GM23248 (cell line): ENCODE results near the gene CCNC. TPM values are rescaled to one million over a fixed set of nuclear protein-coding genes. Genes with fewer than 3 reads are reported as not detected.

Source experiments
- DNase-seq: peaks from one replicate; pipeline ENCODE4 v3.0.0-alpha.2; 2015
- H2AFZ ChIP-seq: fragments of 200-600 bp; sonication (generic); 2 replicates; pipeline ENCODE4 v1.6.1; 2016; ENCODE audit warnings: antibody characterized with exemption
- H3F3A ChIP-seq: fragments of 200-600 bp; sonication (generic); 2 replicates; pipeline ENCODE4 v1.6.1; 2016; ENCODE audit warnings: mild to moderate bottlenecking, antibody characterized with exemption, mixed run types; ENCODE audit not compliant: insufficient read depth
- H3K27ac ChIP-seq: fragments of 200-600 bp; sonication (generic); 2 replicates; pipeline ENCODE4 v1.5.1; 2016; ENCODE audit warnings: mild to moderate bottlenecking
- H3K27me3 ChIP-seq: fragments of 200-600 bp; sonication (generic); replicated peaks from 2 replicates; pipeline ENCODE4 v1.6.1; 2016; ENCODE audit warnings: mild to moderate bottlenecking; ENCODE audit not compliant: insufficient read depth
- H3K36me3 ChIP-seq: fragments of 200-600 bp; sonication (generic); 2 replicates; pipeline ENCODE4 v1.6.1; 2016; ENCODE audit warnings: low read depth, mild to moderate bottlenecking
- H3K4me1 ChIP-seq: fragments of 200-600 bp; sonication (generic); 2 replicates; pipeline ENCODE4 v1.6.1; 2016; ENCODE audit warnings: mild to moderate bottlenecking; ENCODE audit not compliant: insufficient read depth
- H3K4me2 ChIP-seq: fragments of 200-600 bp; sonication (generic); one replicate; pipeline ENCODE4 v1.6.1; 2016; ENCODE audit warnings: mild to moderate bottlenecking; ENCODE audit not compliant: unreplicated experiment
- H3K4me3 ChIP-seq: fragments of 200-600 bp; sonication (generic); 2 replicates; pipeline ENCODE4 v1.5.1; 2016; ENCODE audit warnings: mild to moderate bottlenecking
- H3K79me2 ChIP-seq: fragments of 200-600 bp; sonication (generic); 2 replicates; pipeline ENCODE4 v1.6.1; 2016; ENCODE audit warnings: mild to moderate bottlenecking; ENCODE audit not compliant: insufficient read depth
- H3K9ac ChIP-seq: fragments of 200-600 bp; sonication (generic); 2 replicates; pipeline ENCODE4 v1.6.1; 2016; ENCODE audit warnings: mild to moderate bottlenecking
- H3K9me2 ChIP-seq: fragments of 200-600 bp; sonication (generic); 2 replicates; pipeline ENCODE4 v1.6.1; 2016; ENCODE audit warnings: mixed run types, mild to moderate bottlenecking, moderate library complexity; ENCODE audit not compliant: insufficient read depth
- H3K9me3 ChIP-seq: fragments of 200-600 bp; sonication (generic); one replicate; pipeline ENCODE4 v1.6.1; 2017; ENCODE audit warnings: low read depth
- H4K20me1 ChIP-seq: fragments of 200-600 bp; sonication (generic); 2 replicates; pipeline ENCODE4 v1.6.0; 2016; ENCODE audit not compliant: insufficient read depth
- EZH2 ChIP-seq: fragments of 200-600 bp; sonication (generic); IDR thresholded peaks from 2 replicates; pipeline ENCODE4 v1.6.1; 2018; ENCODE audit warnings: antibody characterized with exemption, mild to moderate bottlenecking; ENCODE audit not compliant: insufficient read depth, poor library complexity, severe bottlenecking
- EZH2phosphoT487 ChIP-seq: fragments of 200-600 bp; sonication (generic); IDR thresholded peaks from 2 replicates; pipeline ENCODE4 v1.6.1; 2018; ENCODE audit warnings: antibody characterized with exemption, moderate library complexity, mild to moderate bottlenecking, low read depth; ENCODE audit not compliant: insufficient read depth
- WGBS, 2 experiments: methylation state at CpG; one replicate each; pipeline ENCODE4 v1.1.6; 2015 to 2017; ENCODE audit warnings: low lambda C conversion rate in 2 of 2, low coverage in 1 of 2; ENCODE audit errors: missing lambda C conversion rate in 2 of 2; 5-methylcytosine and 5-hydroxymethylcytosine counted together
- in situ Hi-C: fragments of 300-500 bp; cut with MboI; formaldehyde crosslinking; loops from 2 replicates; pipeline ENCODE4 v1.15.0; 2020
- polyA plus RNA-seq: library from polyadenylated mRNA; unstranded; fragments of >200 nt; fragmentation: Nextera tagmentation; extraction: Ambion mirVana; gene quantifications from 2 replicates; pipeline ENCODE4 v1.2.1, GENCODE V29; 2016
- total RNA-seq: library from RNA; depleted of rRNA; stranded (reverse); fragments of >200 nt; shearing (Covaris generic); gene quantifications from 2 replicates; pipeline ENCODE4 v1.2.3, GENCODE V29; 2014

Gene CCNC
- total and polyA plus RNA-seq, 2 experiments from 2014 or later: 53.9 to 78.5 TPM

- H3K9ac ChIP-seq: no peak within 1 kb of the TSS
- no peaks in the 10 kb centered on the region for H3K9me2 ChIP-seq
- no peak within 1 kb of the TSS for H3K4me2 ChIP-seq
- no peaks in the 10 kb centered on the region for H4K20me1 ChIP-seq
- no peaks in the 10 kb centered on the region for H3K4me1 ChIP-seq
- H3K79me2 ChIP-seq: no peaks in the 10 kb centered on the region
- H3K4me3 ChIP-seq: no peak within 1 kb of the TSS
- peaks cover 100% of the 10 kb centered on the region for H3K27me3 ChIP-seq
- no peaks in the 10 kb centered on the region for H3K9me3 ChIP-seq
- WGBS, 2 experiments: 9 to 10% methylated on average over 50 to 54 of the region's 54 CpGs
- H3F3A ChIP-seq: no peaks in the 10 kb centered on the region
- no peak for DNase-seq
- no peaks in the 10 kb centered on the region for H3K36me3 ChIP-seq
- H3K27ac ChIP-seq: no peak within 1 kb of the TSS
- in situ Hi-C loops: no loop called here
- no peak within 1 kb of the TSS for H2AFZ ChIP-seq
- peak; percentile 29 for TF ChIP-seq EZH2
- TF ChIP-seq EZH2phosphoT487: no peak
These were observed 38.4 kb upstream of the CCNC start, which contains the start of gene PRDM13 for GRCh38 chr6:99606656-99607415. PRDM13 (plus strand) TSS chr6:99606833; CDS start chr6:99607035, 202 bp downstream.

GRCh38 chr6:99605911-99606655 lies 37.6 kb upstream of the CCNC start:
- no peaks in the 10 kb centered on the region for H3K9me2 ChIP-seq
- TF ChIP-seq EZH2phosphoT487 (peak; percentile 64; the same call in 1 of the 2 replicates), EZH2 (peak; percentile 0)
- DNase-seq: no peak
- H3K9ac ChIP-seq: no peak overlapping the region
- no peaks in the 10 kb centered on the region for H3K79me2 ChIP-seq
- H3F3A ChIP-seq: no peaks in the 10 kb centered on the region
- H3K9me3 ChIP-seq: no peaks in the 10 kb centered on the region
- H3K36me3 ChIP-seq: no peaks in the 10 kb centered on the region
- in situ Hi-C loops: no loop called here
- H3K27me3 ChIP-seq: peaks cover 100% of the 10 kb centered on the region
- H3K4me2 ChIP-seq: no peak overlapping the region
- WGBS, 2 experiments: 15 to 17% methylated on average over 16 of the region's 16 CpGs
- no peak overlapping the region for H3K27ac ChIP-seq
- H2AFZ ChIP-seq: no peak overlapping the region
- H3K4me1 ChIP-seq: no peaks in the 10 kb centered on the region
- H4K20me1 ChIP-seq: no peaks in the 10 kb centered on the region
- no peak overlapping the region for H3K4me3 ChIP-seq

- no peak overlapping the region for H3K4me2 ChIP-seq
- no peak overlapping the region for H3K4me3 ChIP-seq
- TF ChIP-seq EZH2 (peak; percentile 58), EZH2phosphoT487 (no peak)
- peaks cover 100% of the 10 kb centered on the region for H3K27me3 ChIP-seq
- no peaks in the 10 kb centered on the region for H4K20me1 ChIP-seq
- no peak overlapping the region for H3K27ac ChIP-seq
- H3K36me3 ChIP-seq: no peaks in the 10 kb centered on the region
- WGBS, 2 experiments: 21 to 22% methylated on average over 20 of the region's 20 CpGs
- no peaks in the 10 kb centered on the region for H3K9me2 ChIP-seq
- H2AFZ ChIP-seq: no peak overlapping the region
- in situ Hi-C loops: no loop called here
- no peak overlapping the region for H3K9ac ChIP-seq
- no peaks in the 10 kb centered on the region for H3F3A ChIP-seq
- no peaks in the 10 kb centered on the region for H3K9me3 ChIP-seq
- no peaks in the 10 kb centered on the region for H3K4me1 ChIP-seq
- no peak for DNase-seq
- no peaks in the 10 kb centered on the region for H3K79me2 ChIP-seq
These were observed 36.7 kb upstream of the CCNC start for GRCh38 chr6:99605074-99605734.

- no peaks in the 10 kb centered on the region for H3F3A ChIP-seq
- no peak overlapping the region for H2AFZ ChIP-seq
- peak; percentile 58; the same call in 1 of the 2 replicates for TF ChIP-seq EZH2phosphoT487
- TF ChIP-seq EZH2: peak; percentile 94
- no peaks in the 10 kb centered on the region for H3K9me3 ChIP-seq
- in situ Hi-C loops: no loop called here
- no peaks in the 10 kb centered on the region for H3K79me2 ChIP-seq
- H3K4me2 ChIP-seq: peak overlapping the region; percentile 23
- no peak overlapping the region for H3K27ac ChIP-seq
- H4K20me1 ChIP-seq: no peaks in the 10 kb centered on the region
- no peak for DNase-seq
- H3K27me3 ChIP-seq: peaks cover 98% of the 10 kb centered on the region
- no peaks in the 10 kb centered on the region for H3K4me1 ChIP-seq
- H3K9ac ChIP-seq: no peak overlapping the region
- H3K36me3 ChIP-seq: no peaks in the 10 kb centered on the region
- H3K4me3 ChIP-seq: peak overlapping the region; percentile 33; the same call in 1 of the 2 replicates
- H3K9me2 ChIP-seq: no peaks in the 10 kb centered on the region
- 12 to 15% methylated on average over 31 of the region's 31 CpGs for WGBS, 2 experiments
These were observed 36.0 kb upstream of the CCNC start for GRCh38 chr6:99604166-99605073.
